Measurements from ENCODE around the gene DHFR. TPM values are rescaled to one million over a fixed set of nuclear protein-coding genes. Genes with fewer than 3 reads are reported as not detected.

The DHFR gene
- 13.4 to 41.2 TPM (median 14.1 TPM) in 3 replicates for total RNA-seq
- long read RNA-seq, partial matches to known transcripts = 0 of 7 reads
- long read RNA-seq, other reads (novel, unspliced or antisense) = 2 of 7 reads

- Mint-ChIP-seq H3K36me3 (ENCODE audit: low read depth) (peaks cover 12% of the 10 kb centered on the region), H3K4me1 (ENCODE audit: low read depth) (peaks cover 30% of the 10 kb centered on the region), H3K4me3 (ENCODE audit: unreplicated experiment) (peak within 1 kb of the TSS; percentile 97), H3K9me3 (ENCODE audit: low read depth) (no peaks in the 10 kb centered on the region), H3K27me3 (ENCODE audit: low read depth) (no peaks in the 10 kb centered on the region), H3K27ac (ENCODE audit: unreplicated experiment) (peak within 1 kb of the TSS; percentile 98)
- peak; percentile 61 for TF ChIP-seq CTCF (IDR thresholded peaks at IDR 0.05)
- peak; percentile 93 for DNase-seq (ENCODE audit: low spot score)
Measured at GRCh38 chr5:80654391-80655230, at the start of gene DHFR, which contains the start of gene MSH3. TSS of gene DHFR (minus strand) at chr5:80654983. CDS start at chr5:80654489, 494 bp downstream. TSS of gene MSH3 (plus strand) at chr5:80654652. CDS start at chr5:80654728, 76 bp downstream.

- Mint-ChIP-seq H3K4me3 (ENCODE audit: unreplicated experiment) (no peak overlapping the region), H3K4me1 (ENCODE audit: low read depth) (peaks cover 32% of the 10 kb centered on the region), H3K9me3 (ENCODE audit: low read depth) (no peaks in the 10 kb centered on the region), H3K27me3 (ENCODE audit: low read depth) (no peaks in the 10 kb centered on the region), H3K27ac (ENCODE audit: unreplicated experiment) (no peak overlapping the region), H3K36me3 (ENCODE audit: low read depth) (peaks cover 4% of the 10 kb centered on the region)
- no peak for DNase-seq (ENCODE audit: low spot score)
- no peak for TF ChIP-seq CTCF (IDR thresholded peaks at IDR 0.05)
Measured at GRCh38 chr5:80704221-80704620, 49.4 kb upstream of the DHFR start.

GRCh38 chr5:80703747-80704146 lies 49.0 kb upstream of the DHFR start:
- TF ChIP-seq CTCF (IDR thresholded peaks at IDR 0.05) = no peak
- H3K27ac Mint-ChIP-seq (ENCODE audit: unreplicated experiment) = no peak overlapping the region

GRCh38 chr5:80703291-80703690 lies 48.5 kb upstream of the DHFR start:
- H3K36me3 Mint-ChIP-seq (ENCODE audit: low read depth) = peaks cover 5% of the 10 kb centered on the region
- no peaks in the 10 kb centered on the region for H3K27me3 Mint-ChIP-seq (ENCODE audit: low read depth)
- no peak for TF ChIP-seq CTCF (IDR thresholded peaks at IDR 0.05)
- no peak overlapping the region for H3K4me3 Mint-ChIP-seq (ENCODE audit: unreplicated experiment)
- no peaks in the 10 kb centered on the region for H3K9me3 Mint-ChIP-seq (ENCODE audit: low read depth)
- peaks cover 32% of the 10 kb centered on the region for H3K4me1 Mint-ChIP-seq (ENCODE audit: low read depth)
- H3K27ac Mint-ChIP-seq (ENCODE audit: unreplicated experiment) = no peak overlapping the region
- no peak for DNase-seq (ENCODE audit: low spot score)

More at GRCh38 chr5:80703747-80704146, 49.0 kb upstream of the DHFR start:
- Mint-ChIP-seq H3K9me3 (ENCODE audit: low read depth) (no peaks in the 10 kb centered on the region), H3K36me3 (ENCODE audit: low read depth) (peaks cover 4% of the 10 kb centered on the region), H3K4me1 (ENCODE audit: low read depth) (peaks cover 32% of the 10 kb centered on the region), H3K27me3 (ENCODE audit: low read depth) (no peaks in the 10 kb centered on the region), H3K4me3 (ENCODE audit: unreplicated experiment) (no peak overlapping the region)
- no peak for DNase-seq (ENCODE audit: low spot score)

GRCh38 chr5:80701597-80701996 lies 46.8 kb upstream of the DHFR start:
- H3K36me3 Mint-ChIP-seq (ENCODE audit: low read depth) = peaks cover 6% of the 10 kb centered on the region
- H3K4me3 Mint-ChIP-seq (ENCODE audit: unreplicated experiment) = no peak overlapping the region
- H3K27me3 Mint-ChIP-seq (ENCODE audit: low read depth) = no peaks in the 10 kb centered on the region
- peaks cover 21% of the 10 kb centered on the region for H3K4me1 Mint-ChIP-seq (ENCODE audit: low read depth)
- H3K9me3 Mint-ChIP-seq (ENCODE audit: low read depth) = no peaks in the 10 kb centered on the region
- no peak overlapping the region for H3K27ac Mint-ChIP-seq (ENCODE audit: unreplicated experiment)
- no peak for DNase-seq (ENCODE audit: low spot score)
- no peak for TF ChIP-seq CTCF (IDR thresholded peaks at IDR 0.05)
